Measurements from ENCODE around the gene ADARB1. TPM values are rescaled to one million over a fixed set of nuclear protein-coding genes. Genes with fewer than 3 reads are reported as not detected.
"Not testable (repeated sequence)": the region's sequence is repeated elsewhere in the genome, so short reads cannot be mapped to it uniquely, and the experiment has no call there.

Gene ADARB1
- total RNA-seq (2014; rRNA removed), result 25.4 and 29.6 TPM in 2 replicates
- polyA plus RNA-seq (2012), result 63.3 TPM

- peak; percentile 51 for DNase-seq (ENCODE audit: low read depth)
Observed at GRCh38 chr21:45074048-45074817, at the start of gene ADARB1. ADARB1 (plus strand) TSS chr21:45074580; CDS start chr21:45171657, 97,077 bp downstream.

GRCh38 chr21:45026066-45026745, 48.2 kb upstream of the ADARB1 start:
- no peak for DNase-seq (ENCODE audit: low read depth)

- no peak for DNase-seq (ENCODE audit: low read depth)
Observed at GRCh38 chr21:45026826-45027225, 47.6 kb upstream of the ADARB1 start.

- no peak for DNase-seq (ENCODE audit: low read depth)
Observed at GRCh38 chr21:45027241-45028196, 46.9 kb upstream of the ADARB1 start.

GRCh38 chr21:45028645-45029044, 45.7 kb upstream of the ADARB1 start:
- DNase-seq (ENCODE audit: low read depth), result not testable (repeated sequence)

GRCh38 chr21:45029298-45029947, 45.0 kb upstream of the ADARB1 start:
- no peak for DNase-seq (ENCODE audit: low read depth)

GRCh38 chr21:45029948-45030681, 44.3 kb upstream of the ADARB1 start:
- no peak for DNase-seq (ENCODE audit: low read depth)

GRCh38 chr21:45030682-45031570, 43.5 kb upstream of the ADARB1 start:
- DNase-seq (ENCODE audit: low read depth), result no peak

GRCh38 chr21:45031571-45032191, 42.7 kb upstream of the ADARB1 start:
- no peak for DNase-seq (ENCODE audit: low read depth)

- no peak for DNase-seq (ENCODE audit: low read depth)
Observed at GRCh38 chr21:45032332-45032731, 42.0 kb upstream of the ADARB1 start.

GRCh38 chr21:45032977-45033710, 41.2 kb upstream of the ADARB1 start:
- no peak for DNase-seq (ENCODE audit: low read depth)

GRCh38 chr21:45033791-45034555, 40.4 kb upstream of the ADARB1 start:
- DNase-seq (ENCODE audit: low read depth), result peak; percentile 75

- no peak for DNase-seq (ENCODE audit: low read depth)
Observed at GRCh38 chr21:45034556-45035476, 39.6 kb upstream of the ADARB1 start.

GRCh38 chr21:45035477-45035848, 38.9 kb upstream of the ADARB1 start:
- no peak for DNase-seq (ENCODE audit: low read depth)

- DNase-seq (ENCODE audit: low read depth), result no peak
Observed at GRCh38 chr21:45036630-45037029, 37.8 kb upstream of the ADARB1 start.

GRCh38 chr21:45037986-45038385, 36.4 kb upstream of the ADARB1 start:
- DNase-seq (ENCODE audit: low read depth), result no peak
